Stomach (tissue), 9 donors: ENCODE data around the gene UQCC2. TPM values are rescaled to one million over a fixed set of nuclear protein-coding genes. Genes with fewer than 3 reads are reported as not detected.

Experiments used
- DNase-seq, 2 donors: peaks; one replicate each; pipeline versions ENCODE4 v3.0.0 to v3.0.0-alpha.2; 2013 to 2019
- H3K27ac ChIP-seq, 5 donors: fragments of 200-600 bp in 4 of 5; sonication (generic) in 4 of 5; one replicate each; pipeline ENCODE4 v1.5.1; 2013 to 2019; ENCODE audit warnings: mild to moderate bottlenecking in 1 of 5, moderate library complexity in 1 of 5
- H3K27me3 ChIP-seq, 3 donors: fragments of 200-600 bp; sonication (generic); one replicate each; pipeline ENCODE4 v1.5.1; 2017 to 2019; ENCODE audit warnings: mixed run types in 1 of 3
- H3K36me3 ChIP-seq, 4 donors: fragments of 200-600 bp; sonication (generic); 1 replicate in 3 of 4; 2 replicates in 1 of 4; pipeline ENCODE4 v1.5.1; 2016 to 2019
- H3K4me1 ChIP-seq, 4 donors: fragments of 200-600 bp; sonication (generic); one replicate each; pipeline ENCODE4 v1.5.1; 2016 to 2019
- H3K4me3 ChIP-seq, 4 donors: fragments of 200-600 bp; sonication (generic) in 3 of 4; one replicate each; pipeline ENCODE4 v1.5.1; 2016 to 2019; ENCODE audit warnings: mild to moderate bottlenecking in 1 of 4
- H3K9me3 ChIP-seq, 4 donors: fragments of 200-600 bp; sonication (generic); one replicate each; pipeline ENCODE4 v1.5.1; 2016 to 2019
- EP300 ChIP-seq: sonication (generic); formaldehyde crosslinking; IDR thresholded peaks from one replicate; pipeline ENCODE4 v1.6.1; 2017; ENCODE audit warnings: antibody characterized with exemption
- POLR2A ChIP-seq, 4 donors: fragments of 450-650 bp; IDR thresholded peaks; one replicate each; pipeline ENCODE4 v1.6.1; 2016; ENCODE audit warnings: antibody characterized with exemption in 4 of 4, control low read depth in 2 of 4, mild to moderate bottlenecking in 1 of 4, moderate library complexity in 1 of 4
- POLR2AphosphoS5 ChIP-seq, 3 donors: sonication (generic); formaldehyde crosslinking; IDR thresholded peaks; one replicate each; pipeline ENCODE4 v1.6.1; 2016; ENCODE audit warnings: antibody characterized with exemption in 3 of 3
- whole genome bisulfite sequencing, 5 donors: extraction: QIAGEN DNeasy Blood & Tissue Kit in 3 of 5; methylation state at CpG; one replicate each; pipeline versions ENCODE4 v1.1.5 to v1.1.7; 2013 to 2018; 5-methylcytosine and 5-hydroxymethylcytosine counted together
- intact Hi-C: fragments of 100-400 bp; cut with DNase I; formaldehyde crosslinking; loops from one replicate; pipeline ENCODE4 v1.15.1; 2023; ENCODE audit warnings: low total_unique reads
- polyA plus RNA-seq, 3 donors: library from polyadenylated mRNA; stranded (reverse); fragments of 200-250 nt; gene quantifications; one replicate each; pipeline ENCODE4 v1.2.3, GENCODE V29; 2013
- total RNA-seq, 5 donors: library from RNA; depleted of rRNA; stranded (reverse); fragments of >200 nt; gene quantifications; one replicate each; pipeline versions ENCODE4 v1.1.0 to v1.2.3, GENCODE V29; 2014 to 2016
- TF ChIP-seq, protein P1 (sequence below), 7 experiments: fragments of 450-650 bp in 4 of 7; fragments of 200-600 bp in 3 of 7; sonication (generic) in 3 of 7; IDR thresholded peaks; one replicate each; pipeline ENCODE4 v1.5.1; 2016 to 2019; ENCODE audit warnings: antibody characterized with exemption in 7 of 7, control low read depth in 2 of 7, mild to moderate bottlenecking in 1 of 7
- donor health status: healthy with polysubstance abuse.
- donor health status: Bipolar disorder and iron deficiency.
- donor health status: healthy.

The UQCC2 gene
- total and polyA plus RNA-seq, 8 donors: 4.7 to 109 (median 24.7) TPM

DNA sequence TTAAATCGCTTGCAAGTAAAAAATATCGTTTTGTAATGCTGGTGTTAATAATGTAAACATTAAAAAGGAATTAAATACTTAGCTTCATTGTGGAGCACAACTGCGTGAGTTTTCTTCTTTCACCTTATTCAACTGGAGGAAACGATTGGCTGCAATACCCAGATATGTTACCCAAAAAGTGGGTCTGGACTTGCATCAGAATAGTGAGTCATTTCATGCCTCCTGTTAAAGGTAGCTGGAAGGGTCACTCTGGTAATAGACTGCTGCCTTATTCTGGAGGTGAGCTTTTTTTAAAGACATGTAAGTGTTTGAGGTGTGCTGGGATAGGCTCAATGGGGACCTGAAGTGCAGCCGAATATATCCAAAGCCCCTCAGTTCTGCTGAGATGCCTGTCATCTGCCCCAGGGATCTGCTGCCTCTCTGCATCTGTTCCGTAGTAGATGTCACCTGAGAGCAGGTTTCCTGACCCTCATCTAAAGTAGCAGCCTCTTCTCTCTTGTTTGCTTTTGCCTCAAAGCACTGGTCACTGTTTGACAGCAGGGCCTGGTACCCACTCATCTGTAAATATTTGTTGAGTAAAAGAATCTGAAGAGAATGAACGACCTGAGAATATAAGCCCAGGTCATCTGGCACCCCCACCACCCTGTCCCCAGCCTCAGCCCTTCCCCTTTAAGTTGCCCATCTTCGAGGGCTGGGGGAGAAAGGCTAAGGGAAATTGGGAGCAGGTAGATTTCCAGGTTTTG lies 5.6 kb upstream of the UQCC2 start:
- no peak for DNase-seq
- 70 to 75% (median 74%) methylated on average over 8 of the region's 8 CpGs for WGBS, 5 donors
- Histone ChIP-seq H3K36me3 (no peaks in the 10 kb centered on the region), H3K4me1 (peaks cover 45 to 66% (median 50%) of the 10 kb centered on the region in 4 donors), H3K27ac (peak overlapping the region in 4 of 5 donors; percentile 75 to 87 (median 81)), H3K27me3 (no peaks in the 10 kb centered on the region), H3K9me3 (no peaks in the 10 kb centered on the region), H3K4me3 (no peak overlapping the region)
- intact Hi-C loops: no loop called here
- TF ChIP-seq POLR2AphosphoS5 (IDR thresholded peaks at IDR 0.05): no peak
- TF ChIP-seq EP300: no peak
- TF ChIP-seq POLR2A (IDR thresholded peaks at IDR 0.05): no peak

DNA sequence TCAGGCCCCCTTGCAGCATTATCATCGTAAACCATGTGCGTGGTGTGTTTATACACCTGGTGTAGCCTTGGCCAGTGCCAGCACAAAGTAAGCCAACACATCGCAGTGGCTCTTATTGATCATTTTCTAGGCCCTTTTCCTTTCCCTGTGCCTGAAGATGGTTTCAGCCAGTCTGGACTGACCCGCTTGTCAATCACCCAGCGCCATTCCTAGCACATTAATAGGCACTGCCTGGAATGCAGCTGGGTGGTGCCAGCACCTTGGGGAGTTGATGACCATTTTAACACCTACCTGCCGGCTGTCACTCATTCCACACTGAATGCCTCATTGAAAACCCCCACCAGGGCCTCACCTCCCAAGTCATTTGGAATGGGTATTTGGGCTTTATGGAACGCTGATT lies 4.9 kb upstream of the UQCC2 start:
- H3K36me3 ChIP-seq: no peaks in the 10 kb centered on the region
- DNase-seq: peak; percentile 61 to 66
- TF ChIP-seq, protein P1, sequence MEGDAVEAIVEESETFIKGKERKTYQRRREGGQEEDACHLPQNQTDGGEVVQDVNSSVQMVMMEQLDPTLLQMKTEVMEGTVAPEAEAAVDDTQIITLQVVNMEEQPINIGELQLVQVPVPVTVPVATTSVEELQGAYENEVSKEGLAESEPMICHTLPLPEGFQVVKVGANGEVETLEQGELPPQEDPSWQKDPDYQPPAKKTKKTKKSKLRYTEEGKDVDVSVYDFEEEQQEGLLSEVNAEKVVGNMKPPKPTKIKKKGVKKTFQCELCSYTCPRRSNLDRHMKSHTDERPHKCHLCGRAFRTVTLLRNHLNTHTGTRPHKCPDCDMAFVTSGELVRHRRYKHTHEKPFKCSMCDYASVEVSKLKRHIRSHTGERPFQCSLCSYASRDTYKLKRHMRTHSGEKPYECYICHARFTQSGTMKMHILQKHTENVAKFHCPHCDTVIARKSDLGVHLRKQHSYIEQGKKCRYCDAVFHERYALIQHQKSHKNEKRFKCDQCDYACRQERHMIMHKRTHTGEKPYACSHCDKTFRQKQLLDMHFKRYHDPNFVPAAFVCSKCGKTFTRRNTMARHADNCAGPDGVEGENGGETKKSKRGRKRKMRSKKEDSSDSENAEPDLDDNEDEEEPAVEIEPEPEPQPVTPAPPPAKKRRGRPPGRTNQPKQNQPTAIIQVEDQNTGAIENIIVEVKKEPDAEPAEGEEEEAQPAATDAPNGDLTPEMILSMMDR (IDR thresholded peaks at IDR 0.05): no peak
- TF ChIP-seq POLR2A (IDR thresholded peaks at IDR 0.05) (no peak), EP300 (no peak), POLR2AphosphoS5 (IDR thresholded peaks at IDR 0.05) (no peak)
- no peak overlapping the region for H3K4me3 ChIP-seq
- H3K27ac ChIP-seq: peak overlapping the region in 4 of 5 donors; percentile 25 to 87 (median 63)
- WGBS, 5 donors: 46 to 70% (median 59%) methylated on average over 7 of the region's 7 CpGs
- no peaks in the 10 kb centered on the region for H3K27me3 ChIP-seq
- H3K9me3 ChIP-seq: no peaks in the 10 kb centered on the region
- intact Hi-C loops: no loop called here
- peaks cover 44 to 63% (median 51%) of the 10 kb centered on the region in 4 donors for H3K4me1 ChIP-seq

DNA sequence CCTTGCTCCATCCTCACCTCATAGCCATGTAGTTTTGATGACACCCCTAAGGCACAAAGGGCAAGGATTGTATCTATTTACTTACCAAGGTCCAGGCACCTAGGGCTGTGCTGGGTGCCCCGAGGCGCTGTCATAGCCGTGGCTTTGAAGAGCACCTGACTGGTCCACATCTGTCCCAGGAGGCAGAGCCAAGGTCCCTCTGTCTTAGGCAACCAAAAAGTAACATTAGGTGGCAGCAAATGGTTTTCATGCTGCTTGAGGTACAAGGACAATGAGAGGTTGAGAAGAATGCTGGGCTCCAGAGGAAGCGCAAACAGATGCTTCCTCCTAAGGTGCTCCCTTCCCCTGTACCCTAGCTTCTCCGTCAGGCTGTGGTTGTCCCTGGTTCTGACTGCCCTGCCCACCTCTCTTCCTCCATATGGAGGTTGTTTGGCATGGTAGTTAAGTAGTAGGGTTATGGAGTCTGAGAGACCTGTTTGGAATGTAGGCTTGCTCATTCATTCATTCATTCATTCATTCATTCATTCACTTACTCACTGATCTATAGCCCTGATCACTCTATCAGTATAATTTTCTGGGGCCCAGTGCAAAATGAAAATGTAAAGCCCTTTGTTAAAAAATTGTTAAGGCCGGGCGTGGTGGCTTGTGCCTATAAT lies 3.0 kb upstream of the UQCC2 start:
- Histone ChIP-seq H3K36me3 (peaks cover 0 to 6% (median 3%) of the 10 kb centered on the region in 4 donors), H3K4me1 (peaks cover 49 to 65% (median 57%) of the 10 kb centered on the region in 4 donors), H3K4me3 (no peak overlapping the region), H3K27me3 (no peaks in the 10 kb centered on the region), H3K27ac (no peak overlapping the region), H3K9me3 (no peaks in the 10 kb centered on the region)
- intact Hi-C loops: no loop called here
- WGBS, 5 donors: 82 to 92% (median 89%) methylated on average over 7 of the region's 7 CpGs
- DNase-seq: no peak
- TF ChIP-seq POLR2AphosphoS5 (IDR thresholded peaks at IDR 0.05) (no peak), POLR2A (IDR thresholded peaks at IDR 0.05) (no peak), EP300 (no peak)
- TF ChIP-seq, protein P1 (IDR thresholded peaks at IDR 0.05): no peak

DNA sequence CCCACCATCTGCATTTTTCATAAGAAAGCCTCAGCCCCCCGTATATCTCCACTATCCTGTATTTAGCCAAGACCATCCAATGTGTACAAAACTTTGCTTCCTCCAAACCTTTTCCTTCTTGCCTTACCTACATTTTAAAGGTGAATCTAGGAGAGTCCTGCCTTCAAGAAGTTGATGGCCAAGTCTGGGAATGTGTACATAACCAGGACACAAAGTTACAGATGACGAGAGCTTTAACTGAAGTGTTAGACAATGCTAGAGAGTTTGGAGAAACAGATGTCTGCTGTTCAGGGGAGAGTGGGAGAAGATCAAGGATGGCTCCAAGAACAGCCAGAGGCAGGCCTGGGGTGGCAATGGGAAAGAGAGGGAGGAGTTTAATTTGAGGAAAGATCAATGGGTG lies 2.3 kb upstream of the UQCC2 start:
- H3K27ac ChIP-seq: no peak overlapping the region
- H3K4me1 ChIP-seq: peaks cover 41 to 60% (median 50%) of the 10 kb centered on the region in 4 donors
- no peak for TF ChIP-seq POLR2AphosphoS5 (IDR thresholded peaks at IDR 0.05)
- no peak for TF ChIP-seq EP300
- TF ChIP-seq, protein P1 (IDR thresholded peaks at IDR 0.05): no peak
- TF ChIP-seq POLR2A (IDR thresholded peaks at IDR 0.05): no peak
- no peaks in the 10 kb centered on the region for H3K27me3 ChIP-seq
- no peaks in the 10 kb centered on the region for H3K9me3 ChIP-seq
- no peak overlapping the region for H3K4me3 ChIP-seq
- peaks cover under 1 to 13% (median 9%) of the 10 kb centered on the region in 4 donors for H3K36me3 ChIP-seq
- intact Hi-C loops: no loop called here
- no peak for DNase-seq
- 47 to 79% (median 63%) methylated on average over 2 of the region's 2 CpGs for WGBS, 5 donors
